Measurements from ENCODE around the gene GPR89A. TPM values are rescaled to one million over a fixed set of nuclear protein-coding genes. Genes with fewer than 3 reads are reported as not detected.

Gene GPR89A
- total and polyA plus RNA-seq, 2 of the 8 experiments (the other 6 are each of a cell fraction or from before 2014, with no cell fraction given), result 26.8 to 46.6 TPM

DNA sequence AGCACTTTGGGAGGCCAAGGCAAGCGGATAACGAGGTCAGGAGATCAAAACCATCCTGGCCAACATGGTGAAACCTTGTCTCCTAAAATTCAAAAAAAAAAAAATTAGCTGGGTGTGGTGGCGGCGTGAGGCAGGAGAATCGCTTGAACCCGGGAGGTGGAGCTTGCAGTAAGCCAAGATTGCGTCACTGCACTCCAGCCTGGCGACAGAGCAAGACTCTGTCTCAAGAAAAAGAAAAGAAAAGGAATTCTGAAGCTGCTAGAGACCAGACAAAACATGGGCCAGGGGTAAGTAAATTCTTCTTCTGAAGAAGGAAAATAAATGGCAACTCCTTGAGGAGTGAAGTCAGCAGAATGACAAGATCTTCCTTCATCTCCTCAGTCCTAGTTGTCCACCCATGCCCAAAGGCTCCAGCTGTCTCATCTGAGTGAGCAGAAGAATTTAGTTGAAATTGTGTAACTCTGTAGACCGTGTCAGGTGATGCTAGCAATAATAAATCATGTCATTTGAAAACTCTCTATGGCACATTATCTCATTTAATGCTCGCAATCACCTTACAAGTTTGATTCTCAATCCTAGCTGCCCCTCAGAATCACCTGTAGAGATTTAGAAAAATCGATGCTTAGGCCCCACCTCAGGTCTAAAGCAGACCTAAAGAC lies 85.1 kb downstream of the GPR89A start:
- no peak overlapping the region for H3K18ac ChIP-seq (ENCODE audit: extremely low read depth, low read length)
- H2BK20ac ChIP-seq (ENCODE audit: low read length), result no peak overlapping the region
- H2AK5ac ChIP-seq (ENCODE audit: low read depth, low read length), result no peak overlapping the region
- H3K4ac ChIP-seq (replicated peaks; ENCODE audit: insufficient read length, low read depth, low read length), result no peak overlapping the region
- no peak for DNase-seq (ENCODE audit: low read depth in 1 of 2, low spot score in 2 of 2)
- H3K79me2 ChIP-seq (ENCODE audit: control insufficient read depth in 1 of 2, insufficient read depth in 2 of 2, low read length in 2 of 2), result no peaks in the 10 kb centered on the region
- no peaks in the 10 kb centered on the region for H3K27me3 ChIP-seq (replicated peaks in 1 of 4; ENCODE audit: control insufficient read depth in 3 of 4, extremely low read depth in 1 of 4, insufficient read depth in 3 of 4, low read length in 3 of 4)
- H4K91ac ChIP-seq (replicated peaks; ENCODE audit: insufficient read length, low read length), result no peak overlapping the region
- H3K14ac ChIP-seq (ENCODE audit: insufficient read length), result no peak overlapping the region
- TF ChIP-seq SP4 (IDR thresholded peaks at IDR 0.05; ENCODE audit: low read length) (no peak), HDAC2 (IDR thresholded peaks at IDR 0.05; ENCODE audit: borderline replicate concordance in 1 of 2, low read depth in 2 of 2, low read length in 2 of 2) (no peak), JUN (IDR thresholded peaks at IDR 0.05; ENCODE audit: low read depth, low read length) (no peak), POLR2A (IDR thresholded peaks at IDR 0.05; ENCODE audit: control extremely low read depth in 1 of 2, low read depth in 2 of 2, low read length in 2 of 2) (no peak), SUZ12 (IDR thresholded peaks at IDR 0.05; ENCODE audit: low read length) (no peak), SP1 (IDR thresholded peaks at IDR 0.05; ENCODE audit: low read depth, low read length) (no peak), HDAC6 (IDR thresholded peaks at IDR 0.05; ENCODE audit: low read depth, low read length) (no peak), EZH2 (IDR thresholded peaks at IDR 0.05; ENCODE audit: low read depth, low read length, severe bottlenecking) (no peak), CREB1 (IDR thresholded peaks at IDR 0.05) (no peak)
- no peak overlapping the region for H3K4me2 ChIP-seq (ENCODE audit: insufficient read depth in 1 of 2, low read depth in 2 of 2, low read length in 2 of 2)
- FAIRE-seq, result no peak
- no peaks in the 10 kb centered on the region for H3K36me3 ChIP-seq (ENCODE audit: control insufficient read depth in 2 of 4, insufficient read depth in 4 of 4, low read length in 3 of 4)
- no peak overlapping the region for H3K9ac ChIP-seq (replicated peaks in 1 of 4; ENCODE audit: extremely low read depth in 1 of 4, low read depth in 3 of 4, low read length in 3 of 4)
- no peak overlapping the region for H3K23ac ChIP-seq (ENCODE audit: insufficient read length)
- H2AFZ ChIP-seq (ENCODE audit: low read length), result no peak overlapping the region
- H3K56ac ChIP-seq (replicated peaks; ENCODE audit: insufficient read length, low read depth, low read length), result no peak overlapping the region
- H2BK120ac ChIP-seq (replicated peaks; ENCODE audit: low read depth, low read length), result no peak overlapping the region
- H4K20me1 ChIP-seq (replicated peaks in 1 of 2; ENCODE audit: control insufficient read depth in 1 of 2, insufficient read depth in 2 of 2, low read length in 2 of 2), result no peaks in the 10 kb centered on the region
- peaks cover 0 to 3% (median under 1%) of the 10 kb centered on the region in 4 experiments; a peak in 2 of 7 replicates for H3K4me1 ChIP-seq (replicated peaks in 1 of 4; ENCODE audit: control insufficient read depth in 3 of 4, insufficient read depth in 4 of 4, low read length in 3 of 4)
- H3K23me2 ChIP-seq (ENCODE audit: low read depth, low read length), result no peaks in the 10 kb centered on the region
- no peak overlapping the region for H2BK15ac ChIP-seq (ENCODE audit: low read length)
- WGBS, 2 experiments (ENCODE audit: extremely low coverage in 1 of 2, insufficient coverage in 1 of 2, insufficient read length in 1 of 2, insufficient replicate concordance in 2 of 2, low coverage in 1 of 2, low lambda C conversion rate in 2 of 2, missing lambda C conversion rate in 1 of 2), result 84% methylated on average over 9 of the region's 11 CpGs; no CpG with 5 or more reads in 1 of the 2 experiments
- no peak overlapping the region for H4K5ac ChIP-seq (ENCODE audit: insufficient read length, low read depth, low read length)
- no peaks in the 10 kb centered on the region for H3K9me3 ChIP-seq (ENCODE audit: insufficient read depth in 2 of 2, low read depth in 1 of 2, low read length in 1 of 2)
- H3K79me1 ChIP-seq (ENCODE audit: low read depth, low read length), result no peaks in the 10 kb centered on the region
- no peak overlapping the region for H2BK5ac ChIP-seq (ENCODE audit: low read depth, low read length)
- no peak overlapping the region for H3K4me3 ChIP-seq (ENCODE audit: extremely low read depth in 1 of 4, insufficient read depth in 2 of 4, low read depth in 3 of 4, low read length in 4 of 4)
- H4K8ac ChIP-seq (ENCODE audit: extremely low read depth, insufficient read depth, low read length), result no peak overlapping the region
- no peak overlapping the region for H2BK12ac ChIP-seq (ENCODE audit: low read depth, low read length)
- ChIA-PET CTCF (ENCODE audit: partially characterized antibody) (interaction anchor here (0.9 to 1.4 kb wide), 2 partner anchors 29 to 157 kb away, joined by 3 read pairs; no protein-coding TSS in a partner anchor), POLR2A (ENCODE audit: partially characterized antibody) (no interaction called here)
- H3K27ac ChIP-seq (ENCODE audit: low read depth, low read length), result no peak overlapping the region

All from H1 (cell line).